GM13977 (cell line): ENCODE results near the gene GAREM2.

Source experiments
- DNase-seq: peaks from one replicate; pipeline ENCODE4 v3.0.0; 2012; ENCODE audit warnings: low spot score
- in situ Hi-C: fragments of 300-500 bp; cut with MboI; formaldehyde crosslinking; loops from one replicate; pipeline ENCODE4 v1.12.0; 2022; ENCODE audit warnings: low sequenced_read_pairs, low pct_unique_long_range_greater_than_20kb, mixed read lengths, inconsistent platforms; ENCODE audit not compliant: unreplicated experiment
- TF ChIP-seq, protein P1 (sequence below): IDR thresholded peaks from 2 replicates; pipeline ENCODE4 v1.5.1; 2012; ENCODE audit warnings: mild to moderate bottlenecking, control low read depth; ENCODE audit not compliant: insufficient read depth; ENCODE audit errors: extremely low read depth, missing control alignments

GAREM2 gene

GRCh38 chr2:26139269-26140183 lies 33.4 kb upstream of the GAREM2 start:
- in situ Hi-C loops = loop anchor here (10.0 kb wide), 1 partner anchor 145 kb away; no protein-coding TSS in a partner anchor
- DNase-seq = no peak
- TF ChIP-seq, protein P1, sequence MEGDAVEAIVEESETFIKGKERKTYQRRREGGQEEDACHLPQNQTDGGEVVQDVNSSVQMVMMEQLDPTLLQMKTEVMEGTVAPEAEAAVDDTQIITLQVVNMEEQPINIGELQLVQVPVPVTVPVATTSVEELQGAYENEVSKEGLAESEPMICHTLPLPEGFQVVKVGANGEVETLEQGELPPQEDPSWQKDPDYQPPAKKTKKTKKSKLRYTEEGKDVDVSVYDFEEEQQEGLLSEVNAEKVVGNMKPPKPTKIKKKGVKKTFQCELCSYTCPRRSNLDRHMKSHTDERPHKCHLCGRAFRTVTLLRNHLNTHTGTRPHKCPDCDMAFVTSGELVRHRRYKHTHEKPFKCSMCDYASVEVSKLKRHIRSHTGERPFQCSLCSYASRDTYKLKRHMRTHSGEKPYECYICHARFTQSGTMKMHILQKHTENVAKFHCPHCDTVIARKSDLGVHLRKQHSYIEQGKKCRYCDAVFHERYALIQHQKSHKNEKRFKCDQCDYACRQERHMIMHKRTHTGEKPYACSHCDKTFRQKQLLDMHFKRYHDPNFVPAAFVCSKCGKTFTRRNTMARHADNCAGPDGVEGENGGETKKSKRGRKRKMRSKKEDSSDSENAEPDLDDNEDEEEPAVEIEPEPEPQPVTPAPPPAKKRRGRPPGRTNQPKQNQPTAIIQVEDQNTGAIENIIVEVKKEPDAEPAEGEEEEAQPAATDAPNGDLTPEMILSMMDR = no peak

- in situ Hi-C loops = loop anchor here (10.0 kb wide), 1 partner anchor 146 kb away; no protein-coding TSS in a partner anchor
- TF ChIP-seq, protein P1 = no peak
- DNase-seq = no peak
These were observed 31.6 kb upstream of the GAREM2 start for GRCh38 chr2:26141145-26141769.

- in situ Hi-C loops = loop anchor here (10.0 kb wide), 1 partner anchor 149 kb away; no protein-coding TSS in a partner anchor
- DNase-seq = no peak
- TF ChIP-seq, protein P1 = no peak
These were observed 28.9 kb upstream of the GAREM2 start for GRCh38 chr2:26144031-26144430.

GRCh38 chr2:26144953-26145680 lies 27.8 kb upstream of the GAREM2 start:
- in situ Hi-C loops = loop anchor here (10.0 kb wide), 1 partner anchor 150 kb away; no protein-coding TSS in a partner anchor
- DNase-seq = peak; percentile 73

GRCh38 chr2:26148501-26148900 lies 24.4 kb upstream of the GAREM2 start:
- in situ Hi-C loops = loop anchor here (10.0 kb wide), 1 partner anchor 154 kb away; no protein-coding TSS in a partner anchor
- no peak for DNase-seq
- TF ChIP-seq, protein P1 = no peak

More at GRCh38 chr2:26144953-26145680, 27.8 kb upstream of the GAREM2 start:
- TF ChIP-seq, protein P1 = peak; percentile 79

DNA sequence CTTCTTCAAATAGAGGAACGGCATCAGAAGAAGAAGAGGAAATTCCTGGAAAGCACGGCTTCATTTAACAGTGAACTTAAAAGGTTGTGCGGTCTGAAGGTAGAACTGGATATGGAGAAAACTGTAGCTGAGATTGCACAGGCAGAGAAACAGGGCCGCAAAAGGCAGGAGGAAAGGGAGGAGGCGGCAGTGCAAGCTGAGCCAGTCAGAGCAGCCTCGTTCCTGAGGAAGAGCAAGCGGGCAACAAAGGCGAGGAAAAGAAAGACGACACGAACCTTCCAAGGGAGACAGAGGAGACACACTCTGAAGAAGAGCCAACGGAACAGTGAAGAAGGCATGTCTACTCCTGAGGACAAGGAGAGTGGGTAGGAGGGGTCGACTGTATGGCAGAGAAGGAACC lies 22.6 kb upstream of the GAREM2 start:
- no peak for DNase-seq
- TF ChIP-seq, protein P1 = no peak
- in situ Hi-C loops = no loop called here
